ENCODE measurements around the gene ITGA1. TPM values are rescaled to one million over a fixed set of nuclear protein-coding genes. Genes with fewer than 3 reads are reported as not detected.

Gene ITGA1
- polyA plus RNA-seq, 1 donor (not counting 4 experiments of a cell fraction or from before 2014, with no cell fraction given): 1.4 TPM

GRCh38 chr5:52988335-52989024 lies 200.8 kb downstream of the ITGA1 start:
- no peak for DNase-seq (ENCODE audit: low read depth, low spot score)
- Histone ChIP-seq H3K9me3 (ENCODE audit: control insufficient read depth, low read depth, low read length) (no peaks in the 10 kb centered on the region), H3K27ac (ENCODE audit: control insufficient read depth, insufficient read depth, low read length) (peak overlapping the region; percentile 96), H3K79me2 (ENCODE audit: control insufficient read depth, insufficient read depth, low read length) (peaks cover 44% of the 10 kb centered on the region), H3K4me3 (ENCODE audit: control insufficient read depth in 2 of 3, extremely low read depth in 1 of 3, insufficient read depth in 2 of 3, low read depth in 1 of 3, low read length in 3 of 3) (peak overlapping the region; percentile 75 to 99 (median 85)), H3K4me1 (ENCODE audit: control insufficient read depth, extremely low read depth, insufficient read depth, low read length) (peaks cover 69% of the 10 kb centered on the region), H3K9ac (ENCODE audit: control insufficient read depth, extremely low read depth, insufficient read depth, low read length) (peak overlapping the region; percentile 93), H3K4me2 (ENCODE audit: control insufficient read depth, extremely low read depth, insufficient read depth, low read depth, low read length) (peak overlapping the region; percentile 88), H2AFZ (ENCODE audit: control insufficient read depth, low read length) (peak overlapping the region; percentile 45), H3K9me1 (ENCODE audit: control insufficient read depth, extremely low read depth, insufficient read depth, low read length) (peaks cover 3% of the 10 kb centered on the region), H3K36me3 (ENCODE audit: control insufficient read depth in 2 of 2, extremely low read depth in 1 of 2, insufficient read depth in 2 of 2, low read length in 2 of 2) (peaks cover 2 to 20% of the 10 kb centered on the region in 2 experiments), H4K20me1 (ENCODE audit: control insufficient read depth, extremely low read depth, insufficient read depth, low read length) (no peaks in the 10 kb centered on the region), H3K27me3 (ENCODE audit: control insufficient read depth, extremely low read depth, insufficient read depth, low read length) (no peaks in the 10 kb centered on the region)
- TF ChIP-seq CTCF (optimal IDR thresholded peaks at IDR 0.05 in 1 of 3, IDR thresholded peaks at IDR 0.05 in 1 of 3, conservative IDR thresholded peaks at IDR 0.05 in 1 of 3; ENCODE audit: extremely low read depth in 1 of 3, insufficient read depth in 2 of 3, low read length in 3 of 3): no peak
- no peak for TF ChIP-seq EZH2 (IDR thresholded peaks at IDR 0.05; ENCODE audit: low read length)
- FAIRE-seq: peak; percentile 52
- dilution Hi-C loops (cut with MboI; ENCODE audit: extremely low pct_ligation_motif_present, low sequenced_read_pairs): no loop called here

GRCh38 chr5:52989025-52989780 lies 201.5 kb downstream of the ITGA1 start, which contains the start of gene ITGA2:
TSS of gene ITGA2 (plus strand) at chr5:52989352. CDS start at chr5:52989469, 117 bp downstream.
- no peak for DNase-seq (ENCODE audit: low read depth, low spot score)

More at GRCh38 chr5:52989025-52989780, 201.5 kb downstream of the ITGA1 start, which contains the start of gene ITGA2:
- Histone ChIP-seq H3K4me2 (ENCODE audit: control insufficient read depth, extremely low read depth, insufficient read depth, low read depth, low read length) (peak within 1 kb of the TSS; percentile 88), H3K9ac (ENCODE audit: control insufficient read depth, extremely low read depth, insufficient read depth, low read length) (peak within 1 kb of the TSS; percentile 93), H3K4me1 (ENCODE audit: control insufficient read depth, extremely low read depth, insufficient read depth, low read length) (peaks cover 69% of the 10 kb centered on the region), H3K4me3 (ENCODE audit: control insufficient read depth in 2 of 3, extremely low read depth in 1 of 3, insufficient read depth in 2 of 3, low read depth in 1 of 3, low read length in 3 of 3) (peak within 1 kb of the TSS; percentile 75 to 99 (median 85)), H3K9me3 (ENCODE audit: control insufficient read depth, low read depth, low read length) (no peaks in the 10 kb centered on the region), H3K9me1 (ENCODE audit: control insufficient read depth, extremely low read depth, insufficient read depth, low read length) (peaks cover 3% of the 10 kb centered on the region), H4K20me1 (ENCODE audit: control insufficient read depth, extremely low read depth, insufficient read depth, low read length) (peaks cover 2% of the 10 kb centered on the region), H3K27me3 (ENCODE audit: control insufficient read depth, extremely low read depth, insufficient read depth, low read length) (no peaks in the 10 kb centered on the region), H3K27ac (ENCODE audit: control insufficient read depth, insufficient read depth, low read length) (peak within 1 kb of the TSS; percentile 96), H3K36me3 (ENCODE audit: control insufficient read depth in 2 of 2, extremely low read depth in 1 of 2, insufficient read depth in 2 of 2, low read length in 2 of 2) (peaks cover 2 to 27% of the 10 kb centered on the region in 2 experiments), H2AFZ (ENCODE audit: control insufficient read depth, low read length) (peak within 1 kb of the TSS; percentile 64), H3K79me2 (ENCODE audit: control insufficient read depth, insufficient read depth, low read length) (peaks cover 51% of the 10 kb centered on the region)
- TF ChIP-seq CTCF (optimal IDR thresholded peaks at IDR 0.05 in 1 of 3, IDR thresholded peaks at IDR 0.05 in 1 of 3, conservative IDR thresholded peaks at IDR 0.05 in 1 of 3; ENCODE audit: extremely low read depth in 1 of 3, insufficient read depth in 2 of 3, low read length in 3 of 3) (peak in 1 of 3 experiments; percentile 5), EZH2 (IDR thresholded peaks at IDR 0.05; ENCODE audit: low read length) (no peak)
- dilution Hi-C loops (cut with MboI; ENCODE audit: extremely low pct_ligation_motif_present, low sequenced_read_pairs): no loop called here
- FAIRE-seq: no peak
